SK-N-SH treated with all-trans-retinoic acid at 6 μM for 48 hours (cell line): Measurements from ENCODE around the gene PRDM5.

Source experiments
- ATAC-seq: fragments of 200-7000 bp; cut with Tn5 transposase; 3 replicates; pipeline ENCODE4 v1.9.1; 2020; ENCODE audit warnings: mild to moderate bottlenecking, moderate library complexity
- ARNTL ChIP-seq: fragments of 450-650 bp; formaldehyde crosslinking; IDR thresholded peaks from 2 replicates; pipeline ENCODE4 v1.5.0; 2020; ENCODE audit warnings: low read depth, mild to moderate bottlenecking, moderate library complexity, borderline replicate concordance
- BACH2 ChIP-seq: fragments of 250-450 bp; sonication (Bioruptor Pico); IDR thresholded peaks from 2 replicates; pipeline ENCODE4 v1.9.0; 2021; ENCODE audit warnings: mild to moderate bottlenecking, borderline replicate concordance
- CSDC2 ChIP-seq: fragments of 250-450 bp; sonication (Bioruptor Pico); IDR thresholded peaks from 2 replicates; pipeline ENCODE4 v1.5.0; 2020; ENCODE audit warnings: mild to moderate bottlenecking, moderate library complexity
- ESRRG ChIP-seq: fragments of 250-450 bp; sonication (Bioruptor Pico); IDR thresholded peaks from 2 replicates; pipeline ENCODE4 v1.6.1; 2021; ENCODE audit warnings: mild to moderate bottlenecking
- GLIS3 ChIP-seq: fragments of 250-450 bp; sonication (Bioruptor Pico); IDR thresholded peaks from 2 replicates; pipeline ENCODE4 v1.5.0; 2020; ENCODE audit warnings: mild to moderate bottlenecking, moderate library complexity
- SNAI2 ChIP-seq: fragments of 250-450 bp; sonication (Bioruptor Pico); IDR thresholded peaks from 2 replicates; pipeline ENCODE4 v1.5.0; 2020; ENCODE audit warnings: mild to moderate bottlenecking, moderate library complexity
- TCF4 ChIP-seq: fragments of 250-450 bp; sonication (Bioruptor Pico); IDR thresholded peaks from 2 replicates; pipeline ENCODE4 v1.8.0; 2021; ENCODE audit warnings: mild to moderate bottlenecking, moderate library complexity, borderline replicate concordance
- ZFP3 ChIP-seq: fragments of 250-450 bp; sonication (Bioruptor Pico); IDR thresholded peaks from 2 replicates; pipeline ENCODE4 v1.5.0; 2020; ENCODE audit warnings: mild to moderate bottlenecking, moderate library complexity
- ZFP30 ChIP-seq: fragments of 450-650 bp; formaldehyde crosslinking; IDR thresholded peaks from 2 replicates; pipeline ENCODE4 v1.5.0; 2022; ENCODE audit warnings: mild to moderate bottlenecking, moderate library complexity
- ZNF565 ChIP-seq: fragments of 450-650 bp; formaldehyde crosslinking; conservative IDR thresholded peaks from 2 replicates; pipeline ENCODE4 v1.5.0; 2020; ENCODE audit warnings: low read depth, mild to moderate bottlenecking, moderate library complexity
- ZNF70 ChIP-seq: fragments of 450-650 bp; formaldehyde crosslinking; IDR thresholded peaks from 2 replicates; pipeline ENCODE4 v1.5.0; 2020; ENCODE audit warnings: mild to moderate bottlenecking, moderate library complexity
- ZNF8 ChIP-seq: fragments of 450-650 bp; formaldehyde crosslinking; IDR thresholded peaks from 2 replicates; pipeline ENCODE4 v1.5.0; 2020; ENCODE audit warnings: mild to moderate bottlenecking, moderate library complexity
- TF ChIP-seq, protein P1 (sequence below): fragments of 250-450 bp; sonication (Bioruptor Pico); IDR thresholded peaks from 2 replicates; pipeline ENCODE4 v1.5.1; 2021; ENCODE audit warnings: mild to moderate bottlenecking, moderate library complexity
- TF ChIP-seq, protein P2 (sequence below): fragments of 250-450 bp; sonication (Bioruptor Pico); IDR thresholded peaks from 2 replicates; pipeline ENCODE4 v1.5.0; 2020; ENCODE audit warnings: mild to moderate bottlenecking, moderate library complexity
- TF ChIP-seq, protein P3 (sequence below): fragments of 250-450 bp; sonication (Bioruptor Pico); IDR thresholded peaks from 2 replicates; pipeline ENCODE4 v1.8.0; 2021; ENCODE audit warnings: low read depth, mild to moderate bottlenecking, moderate library complexity, borderline replicate concordance
- TF ChIP-seq, protein P4 (sequence below): fragments of 250-450 bp; sonication (Bioruptor Pico); IDR thresholded peaks from 2 replicates; pipeline ENCODE4 v1.8.0; 2020; ENCODE audit warnings: mild to moderate bottlenecking, moderate library complexity, borderline replicate concordance

Gene PRDM5

DNA sequence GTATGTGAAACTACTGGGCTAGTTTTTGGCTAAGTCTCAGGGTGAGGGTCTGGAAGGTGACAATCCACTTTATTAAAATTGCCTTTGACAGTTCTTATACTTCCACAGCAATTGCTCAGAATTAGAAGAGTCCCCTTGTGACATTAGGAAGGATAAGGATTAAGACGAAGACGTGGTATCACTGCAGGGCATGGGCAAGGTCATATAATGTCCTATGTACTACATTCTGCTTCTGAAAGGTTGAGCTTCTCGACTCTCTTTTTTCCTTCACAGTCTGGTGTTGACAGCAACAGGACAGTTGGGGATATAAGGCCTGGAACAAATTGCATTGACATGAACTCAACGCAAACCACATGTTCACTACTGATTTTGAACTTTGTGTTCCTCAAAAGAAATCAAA, 40.9 kb upstream of the PRDM5 start:
- ATAC-seq, result no peak
- no peak for TF ChIP-seq TCF4

DNA sequence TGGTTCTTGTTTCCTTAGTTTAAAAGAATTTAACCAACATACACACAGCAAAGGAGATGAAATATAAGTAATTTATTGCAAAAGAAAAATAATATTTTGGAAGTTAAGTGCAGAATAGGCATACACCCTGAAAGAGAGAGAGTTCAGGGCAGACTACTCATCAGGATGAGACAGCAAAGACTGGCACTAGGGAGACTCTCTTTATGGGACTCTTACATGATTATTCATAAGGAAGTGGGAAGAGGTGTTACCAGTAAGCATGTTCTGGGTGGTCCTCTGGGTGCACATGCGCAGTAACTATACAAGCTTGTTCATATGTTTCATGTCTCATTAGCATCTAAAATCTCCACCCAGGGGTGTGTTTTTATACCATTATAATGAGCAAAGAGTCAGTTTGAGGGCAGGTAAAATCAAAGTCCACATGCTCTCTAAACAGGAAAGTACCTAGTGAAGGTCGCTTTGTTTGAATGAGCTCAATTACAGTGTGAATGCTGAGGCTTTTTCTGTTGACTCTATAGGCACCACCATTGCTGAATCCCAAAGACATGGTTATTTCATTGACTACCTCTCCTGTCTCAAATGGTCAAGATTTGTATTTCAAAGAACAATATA, 38.2 kb upstream of the PRDM5 start:
- ATAC-seq, result no peak
- TF ChIP-seq ARNTL (CRISPR knock-in tag) (no peak), BACH2 (CRISPR knock-in tag) (no peak)
- TF ChIP-seq, protein P1, sequence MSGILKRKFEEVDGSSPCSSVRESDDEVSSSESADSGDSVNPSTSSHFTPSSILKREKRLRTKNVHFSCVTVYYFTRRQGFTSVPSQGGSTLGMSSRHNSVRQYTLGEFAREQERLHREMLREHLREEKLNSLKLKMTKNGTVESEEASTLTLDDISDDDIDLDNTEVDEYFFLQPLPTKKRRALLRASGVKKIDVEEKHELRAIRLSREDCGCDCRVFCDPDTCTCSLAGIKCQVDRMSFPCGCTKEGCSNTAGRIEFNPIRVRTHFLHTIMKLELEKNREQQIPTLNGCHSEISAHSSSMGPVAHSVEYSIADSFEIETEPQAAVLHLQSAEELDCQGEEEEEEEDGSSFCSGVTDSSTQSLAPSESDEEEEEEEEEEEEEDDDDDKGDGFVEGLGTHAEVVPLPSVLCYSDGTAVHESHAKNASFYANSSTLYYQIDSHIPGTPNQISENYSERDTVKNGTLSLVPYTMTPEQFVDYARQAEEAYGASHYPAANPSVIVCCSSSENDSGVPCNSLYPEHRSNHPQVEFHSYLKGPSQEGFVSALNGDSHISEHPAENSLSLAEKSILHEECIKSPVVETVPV (CRISPR knock-in tag), result no peak
- TF ChIP-seq, protein P2, sequence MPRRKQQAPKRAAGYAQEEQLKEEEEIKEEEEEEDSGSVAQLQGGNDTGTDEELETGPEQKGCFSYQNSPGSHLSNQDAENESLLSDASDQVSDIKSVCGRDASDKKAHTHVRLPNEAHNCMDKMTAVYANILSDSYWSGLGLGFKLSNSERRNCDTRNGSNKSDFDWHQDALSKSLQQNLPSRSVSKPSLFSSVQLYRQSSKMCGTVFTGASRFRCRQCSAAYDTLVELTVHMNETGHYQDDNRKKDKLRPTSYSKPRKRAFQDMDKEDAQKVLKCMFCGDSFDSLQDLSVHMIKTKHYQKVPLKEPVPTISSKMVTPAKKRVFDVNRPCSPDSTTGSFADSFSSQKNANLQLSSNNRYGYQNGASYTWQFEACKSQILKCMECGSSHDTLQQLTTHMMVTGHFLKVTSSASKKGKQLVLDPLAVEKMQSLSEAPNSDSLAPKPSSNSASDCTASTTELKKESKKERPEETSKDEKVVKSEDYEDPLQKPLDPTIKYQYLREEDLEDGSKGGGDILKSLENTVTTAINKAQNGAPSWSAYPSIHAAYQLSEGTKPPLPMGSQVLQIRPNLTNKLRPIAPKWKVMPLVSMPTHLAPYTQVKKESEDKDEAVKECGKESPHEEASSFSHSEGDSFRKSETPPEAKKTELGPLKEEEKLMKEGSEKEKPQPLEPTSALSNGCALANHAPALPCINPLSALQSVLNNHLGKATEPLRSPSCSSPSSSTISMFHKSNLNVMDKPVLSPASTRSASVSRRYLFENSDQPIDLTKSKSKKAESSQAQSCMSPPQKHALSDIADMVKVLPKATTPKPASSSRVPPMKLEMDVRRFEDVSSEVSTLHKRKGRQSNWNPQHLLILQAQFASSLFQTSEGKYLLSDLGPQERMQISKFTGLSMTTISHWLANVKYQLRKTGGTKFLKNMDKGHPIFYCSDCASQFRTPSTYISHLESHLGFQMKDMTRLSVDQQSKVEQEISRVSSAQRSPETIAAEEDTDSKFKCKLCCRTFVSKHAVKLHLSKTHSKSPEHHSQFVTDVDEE (CRISPR knock-in tag), result no peak
- TF ChIP-seq, all 23 proteins: peak for 0

DNA sequence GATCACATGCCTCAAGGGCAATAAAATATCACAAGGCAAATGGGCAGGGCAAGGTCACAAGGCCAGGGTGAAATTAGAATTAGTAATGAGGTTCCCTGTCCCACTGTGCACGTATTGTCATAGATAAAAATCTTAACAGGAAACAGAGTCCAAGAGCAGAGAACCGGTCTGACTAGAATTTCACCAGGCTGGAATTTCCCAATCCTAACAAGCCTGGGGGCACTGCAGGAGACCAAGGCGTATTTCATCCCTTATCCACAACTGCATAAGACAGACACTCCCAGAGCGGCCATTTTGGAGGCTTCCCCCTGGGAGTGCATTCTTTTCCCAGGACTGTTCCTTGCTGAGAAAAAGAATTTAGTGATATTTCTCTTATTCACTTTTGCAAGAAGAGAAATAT, 25.9 kb upstream of the PRDM5 start:
- no peak for TF ChIP-seq TCF4
- no peak for TF ChIP-seq ZFP30 (CRISPR knock-in tag)
- no peak for TF ChIP-seq ZNF565
- TF ChIP-seq, protein P3, sequence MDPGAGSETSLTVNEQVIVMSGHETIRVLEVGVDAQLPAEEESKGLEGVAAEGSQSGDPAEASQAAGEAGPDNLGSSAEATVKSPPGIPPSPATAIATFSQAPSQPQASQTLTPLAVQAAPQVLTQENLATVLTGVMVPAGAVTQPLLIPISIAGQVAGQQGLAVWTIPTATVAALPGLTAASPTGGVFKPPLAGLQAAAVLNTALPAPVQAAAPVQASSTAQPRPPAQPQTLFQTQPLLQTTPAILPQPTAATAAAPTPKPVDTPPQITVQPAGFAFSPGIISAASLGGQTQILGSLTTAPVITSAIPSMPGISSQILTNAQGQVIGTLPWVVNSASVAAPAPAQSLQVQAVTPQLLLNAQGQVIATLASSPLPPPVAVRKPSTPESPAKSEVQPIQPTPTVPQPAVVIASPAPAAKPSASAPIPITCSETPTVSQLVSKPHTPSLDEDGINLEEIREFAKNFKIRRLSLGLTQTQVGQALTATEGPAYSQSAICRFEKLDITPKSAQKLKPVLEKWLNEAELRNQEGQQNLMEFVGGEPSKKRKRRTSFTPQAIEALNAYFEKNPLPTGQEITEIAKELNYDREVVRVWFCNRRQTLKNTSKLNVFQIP (CRISPR knock-in tag), result no peak
- ATAC-seq, result no peak

DNA sequence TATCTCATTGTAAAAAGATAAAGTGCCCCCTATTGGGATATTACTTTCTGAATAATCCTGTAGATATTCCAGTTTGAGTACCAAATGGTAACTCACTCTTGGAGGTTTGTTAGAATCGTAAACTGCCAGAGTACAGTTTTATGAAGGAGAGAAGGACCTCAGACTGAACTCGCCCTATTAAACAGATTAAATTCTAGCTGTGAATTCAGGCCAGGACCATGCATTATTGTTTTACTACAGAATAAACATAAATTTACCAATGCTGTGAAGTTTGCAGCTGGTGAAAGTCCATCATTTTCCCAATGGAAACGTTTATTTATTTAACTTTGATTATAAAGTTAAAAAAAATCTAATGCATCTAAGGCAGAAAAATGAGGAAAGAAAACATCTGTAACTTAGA, 20.2 kb upstream of the PRDM5 start:
- ATAC-seq, result no peak
- TF ChIP-seq, protein P1 (CRISPR knock-in tag), result no peak
- TF ChIP-seq ZNF8 (no peak), SNAI2 (no peak), ZNF70 (CRISPR knock-in tag) (no peak), ESRRG (CRISPR knock-in tag) (no peak), GLIS3 (CRISPR knock-in tag) (no peak), ZFP3 (no peak), CSDC2 (no peak)
- TF ChIP-seq, protein P4, sequence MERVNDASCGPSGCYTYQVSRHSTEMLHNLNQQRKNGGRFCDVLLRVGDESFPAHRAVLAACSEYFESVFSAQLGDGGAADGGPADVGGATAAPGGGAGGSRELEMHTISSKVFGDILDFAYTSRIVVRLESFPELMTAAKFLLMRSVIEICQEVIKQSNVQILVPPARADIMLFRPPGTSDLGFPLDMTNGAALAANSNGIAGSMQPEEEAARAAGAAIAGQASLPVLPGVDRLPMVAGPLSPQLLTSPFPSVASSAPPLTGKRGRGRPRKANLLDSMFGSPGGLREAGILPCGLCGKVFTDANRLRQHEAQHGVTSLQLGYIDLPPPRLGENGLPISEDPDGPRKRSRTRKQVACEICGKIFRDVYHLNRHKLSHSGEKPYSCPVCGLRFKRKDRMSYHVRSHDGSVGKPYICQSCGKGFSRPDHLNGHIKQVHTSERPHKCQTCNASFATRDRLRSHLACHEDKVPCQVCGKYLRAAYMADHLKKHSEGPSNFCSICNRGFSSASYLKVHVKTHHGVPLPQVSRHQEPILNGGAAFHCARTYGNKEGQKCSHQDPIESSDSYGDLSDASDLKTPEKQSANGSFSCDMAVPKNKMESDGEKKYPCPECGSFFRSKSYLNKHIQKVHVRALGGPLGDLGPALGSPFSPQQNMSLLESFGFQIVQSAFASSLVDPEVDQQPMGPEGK (CRISPR knock-in tag), result no peak
- TF ChIP-seq, protein P2 (CRISPR knock-in tag), result no peak
